GM21528 (cell line): Measurements from ENCODE around the gene GPSM1.
"Not testable (repeated sequence)": the region's sequence is repeated elsewhere in the genome, so short reads cannot be mapped to it uniquely, and the experiment has no call there.

Experiments
- ATAC-seq: cut with Tn5 transposase; IDR thresholded peaks from one replicate; pipeline ENCODE4 v1.9.1; 2021; ENCODE audit warnings: mild to moderate bottlenecking, moderate library complexity; ENCODE audit not compliant: unreplicated experiment, low FRiP score

The GPSM1 gene

DNA sequence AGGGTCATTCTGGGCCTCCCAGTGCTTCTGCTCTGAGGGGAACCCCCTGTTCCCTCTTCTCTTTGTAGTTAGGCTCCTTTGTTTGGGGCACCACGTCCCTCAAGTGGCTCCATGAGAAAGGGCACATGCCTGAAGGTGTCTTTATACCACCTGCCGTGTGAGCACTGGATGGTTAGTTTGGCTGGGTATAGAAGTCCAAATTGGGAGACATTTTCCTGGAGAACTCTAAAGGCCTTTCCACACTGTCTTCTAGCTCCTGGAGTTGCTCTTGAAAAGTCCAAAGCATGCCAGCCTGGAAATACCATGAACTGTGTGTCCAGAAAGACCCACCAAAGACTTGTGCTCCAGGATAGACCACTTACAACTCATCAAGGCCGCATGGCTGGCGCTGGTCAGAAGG is 12.4 kb upstream of the GPSM1 start:
- ATAC-seq: no peak

DNA sequence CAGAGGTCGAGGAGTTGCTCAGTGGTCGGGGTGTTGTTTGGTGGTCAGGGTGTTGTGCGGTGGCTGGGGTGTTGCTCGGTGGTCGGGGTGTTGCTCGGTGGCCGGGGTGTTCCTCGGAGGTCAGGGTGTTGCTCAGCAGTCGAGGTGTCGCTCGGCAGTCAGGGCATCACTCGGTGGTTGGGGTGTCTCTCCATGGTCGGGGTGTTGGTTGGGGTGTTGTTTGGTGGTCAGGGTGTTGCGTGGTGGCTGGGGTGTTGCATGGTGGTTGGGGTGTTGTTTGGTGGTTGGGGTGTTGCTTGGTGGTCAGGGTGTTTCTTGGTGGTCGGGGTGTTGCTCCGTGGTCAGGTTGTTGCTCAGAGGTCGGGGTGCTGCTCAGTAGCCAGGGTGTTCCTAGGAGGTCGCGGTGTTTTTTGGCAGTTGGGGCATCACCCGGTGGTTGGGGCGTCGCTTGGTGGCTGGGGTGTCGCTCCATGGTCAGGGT is 11.0 kb upstream of the GPSM1 start:
- no peak for ATAC-seq

DNA sequence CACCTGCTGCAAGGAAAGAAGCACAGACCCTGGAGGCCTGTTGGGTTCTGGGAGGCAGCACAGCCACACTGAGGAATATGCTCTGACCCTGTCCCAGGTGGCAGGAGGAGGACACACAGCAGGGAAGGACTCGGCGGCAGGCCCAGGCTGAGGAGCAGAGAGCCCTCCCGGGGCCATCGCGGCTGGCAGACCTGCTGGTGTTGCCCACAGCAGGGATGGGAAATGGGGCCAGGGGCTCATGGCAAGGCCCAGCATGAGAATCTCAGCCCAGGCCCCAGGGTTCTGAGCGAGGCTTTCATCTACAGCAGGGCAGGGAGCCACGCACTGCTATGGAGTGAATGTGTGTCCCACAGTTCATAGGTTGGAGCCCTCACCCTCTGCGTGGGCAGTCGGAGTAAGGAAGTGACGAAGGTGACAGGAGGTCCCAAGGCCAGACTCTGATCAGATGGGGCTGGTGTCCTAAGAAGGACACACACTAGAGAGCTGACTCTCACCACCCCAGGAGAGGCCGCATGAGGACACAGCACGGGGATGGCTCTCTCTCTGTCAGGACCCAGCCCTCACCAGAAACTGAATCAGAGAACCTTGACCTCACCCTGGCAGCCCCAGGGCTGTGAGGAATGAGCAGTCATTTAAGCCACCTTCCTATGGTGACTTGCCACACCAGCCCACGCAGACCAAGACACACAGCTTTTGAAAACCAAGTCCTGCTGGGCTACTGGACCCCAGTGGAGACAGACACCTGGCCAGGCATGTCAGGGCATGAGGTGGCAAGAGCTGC is 10.3 kb upstream of the GPSM1 start:
- no peak for ATAC-seq

DNA sequence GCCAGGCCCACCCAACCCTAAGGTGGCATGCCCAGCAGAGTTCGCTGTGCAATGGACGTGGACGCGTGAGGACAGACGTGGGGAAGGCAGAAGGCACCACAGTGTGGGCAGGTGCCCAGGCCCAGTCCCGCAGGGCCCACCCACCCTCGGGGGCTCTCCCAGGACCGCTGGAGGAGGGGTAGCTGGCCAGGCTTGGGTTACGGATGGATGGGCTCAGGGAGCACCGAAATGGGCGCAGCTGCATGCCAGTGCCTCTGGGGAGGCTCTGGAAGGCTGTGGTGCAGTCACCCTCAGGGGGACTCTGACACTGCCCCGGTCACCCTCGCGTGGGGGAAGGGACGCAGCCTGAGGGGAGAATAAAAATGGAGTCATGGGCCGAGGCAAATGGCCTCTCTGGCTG is 9.6 kb upstream of the GPSM1 start:
- ATAC-seq: no peak

DNA sequence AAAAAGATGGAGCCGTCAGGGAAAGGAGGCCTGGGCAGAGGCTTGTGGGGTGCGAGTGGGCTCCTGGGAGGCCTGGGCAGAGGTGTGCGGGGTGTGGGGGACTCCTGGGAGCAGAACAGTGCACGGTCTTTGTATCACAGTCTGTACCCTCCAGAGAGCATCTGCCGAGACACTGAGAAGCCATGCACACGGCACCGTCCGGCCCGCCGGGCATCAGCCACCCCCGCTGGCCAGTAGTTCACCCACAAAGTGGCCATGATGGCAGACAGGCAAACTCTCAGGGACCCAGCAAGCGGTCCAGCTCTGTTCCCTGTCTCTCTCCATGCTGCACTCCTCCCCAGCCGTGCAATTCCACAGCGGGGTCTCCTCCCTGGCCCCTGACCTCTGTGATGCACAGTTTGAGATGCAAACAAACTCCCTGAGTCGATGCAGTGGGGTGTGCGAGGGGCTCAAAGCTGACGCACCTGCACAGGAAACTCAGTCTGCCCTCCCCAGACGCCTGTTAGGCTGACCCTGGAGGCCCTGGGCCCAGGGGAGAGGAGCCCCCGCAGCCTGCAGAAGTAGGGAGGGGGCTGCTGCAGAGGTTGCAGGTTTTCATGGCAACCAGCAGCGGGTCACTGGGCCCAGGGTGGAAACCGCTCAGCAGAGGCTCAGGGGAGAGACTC is 9.1 kb upstream of the GPSM1 start:
- no peak for ATAC-seq

DNA sequence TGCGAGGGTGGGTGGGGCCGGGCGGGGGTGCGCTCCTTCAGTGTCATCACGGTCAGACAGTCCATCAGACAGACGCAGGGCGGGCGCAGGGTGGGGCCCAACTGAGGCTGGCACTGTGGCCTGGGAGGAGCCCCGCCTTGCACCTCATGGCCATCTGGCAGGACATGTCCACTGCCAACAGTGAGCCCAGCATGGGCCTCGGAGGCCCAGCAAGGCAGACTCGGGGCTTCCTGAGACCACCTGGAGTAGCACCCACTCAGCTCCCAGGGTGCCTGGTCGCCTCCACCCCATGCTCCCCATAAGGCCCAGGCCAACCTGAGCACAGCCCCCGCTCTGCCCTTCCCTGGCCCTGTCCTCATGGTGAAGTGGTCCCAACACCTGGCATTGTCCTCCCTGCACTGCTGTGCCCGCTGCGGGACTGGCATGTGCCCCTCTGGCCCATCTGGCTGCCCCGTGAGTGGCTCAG is 8.5 kb upstream of the GPSM1 start:
- no peak for ATAC-seq

DNA sequence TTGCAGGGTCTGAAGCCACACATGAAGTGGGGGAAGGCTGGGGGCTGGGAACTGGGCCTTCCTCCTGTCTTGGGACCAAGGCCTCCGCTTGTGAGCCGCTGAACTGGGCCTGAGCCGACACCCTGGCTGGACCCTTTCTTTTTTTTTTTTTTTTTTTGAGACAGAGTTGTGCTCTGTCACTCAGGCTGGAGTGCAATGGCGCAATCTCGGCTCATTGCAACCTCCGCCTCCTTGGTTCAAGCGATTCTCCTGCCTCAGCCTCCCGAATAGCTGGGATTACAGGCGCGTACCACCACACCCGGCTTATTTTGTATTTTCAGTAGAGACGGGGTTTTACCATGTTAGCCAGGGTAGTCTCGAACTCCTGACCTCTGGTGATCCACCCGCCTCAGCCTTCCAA is 8.1 kb upstream of the GPSM1 start:
- ATAC-seq: not testable (repeated sequence)

DNA sequence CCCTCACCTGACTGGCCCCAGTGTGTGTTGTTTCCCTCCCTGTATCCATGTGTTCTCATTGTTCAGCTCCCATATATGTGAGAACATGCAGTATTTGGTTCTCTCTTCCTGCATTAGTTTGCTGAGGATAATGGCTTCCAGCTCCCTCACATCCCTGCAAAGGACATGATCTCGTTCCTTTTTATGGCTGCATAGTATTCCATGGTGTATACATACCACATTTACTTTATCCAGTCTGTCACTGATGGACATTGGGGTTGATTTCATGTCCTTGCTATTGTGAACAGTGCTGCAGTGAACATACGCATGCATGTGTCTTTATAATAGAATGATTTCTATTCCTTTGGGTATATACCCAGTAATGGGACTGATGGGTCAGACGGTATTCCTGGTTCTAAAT is 7.4 kb upstream of the GPSM1 start:
- ATAC-seq: not testable (repeated sequence)

DNA sequence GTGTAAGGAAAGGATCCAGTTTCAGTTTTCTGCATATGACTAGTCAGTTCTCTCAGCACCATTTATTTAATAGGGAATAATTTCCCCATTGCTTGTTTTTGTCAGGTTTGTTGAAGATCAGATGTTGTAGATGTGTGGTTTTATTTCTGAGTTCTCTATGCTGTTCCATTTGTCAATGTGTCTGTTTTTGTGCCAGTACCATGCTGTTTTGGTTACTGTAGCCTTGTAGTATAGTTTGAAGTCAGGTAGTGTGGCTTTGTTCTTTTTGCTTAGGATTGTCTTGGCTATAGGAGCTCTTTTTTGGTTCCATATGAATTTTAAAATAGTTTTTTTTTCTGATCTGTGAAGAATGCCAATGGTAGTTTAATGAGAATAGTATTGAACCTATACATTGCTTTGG is 6.4 kb upstream of the GPSM1 start:
- ATAC-seq: not testable (repeated sequence)

DNA sequence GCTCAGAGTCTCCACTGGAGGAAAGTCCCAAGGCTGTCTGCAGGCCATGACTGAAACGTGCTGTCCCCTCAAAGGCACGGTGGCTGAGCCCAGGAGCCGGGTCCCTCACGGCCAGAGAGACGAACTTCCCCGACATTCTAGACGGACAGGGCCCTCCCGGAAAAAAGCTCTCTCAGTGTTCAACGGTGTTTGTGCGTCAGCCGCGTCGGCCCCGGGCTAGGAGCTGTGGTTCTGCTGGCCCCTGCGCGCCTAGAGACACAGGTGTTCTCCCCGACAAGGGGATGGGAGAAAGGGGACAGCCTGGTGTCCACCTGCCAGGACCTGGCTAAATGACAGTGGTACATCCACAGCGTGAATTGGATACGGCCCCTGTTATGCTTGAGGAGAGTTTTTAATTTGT is 5.8 kb upstream of the GPSM1 start:
- ATAC-seq: no peak

DNA sequence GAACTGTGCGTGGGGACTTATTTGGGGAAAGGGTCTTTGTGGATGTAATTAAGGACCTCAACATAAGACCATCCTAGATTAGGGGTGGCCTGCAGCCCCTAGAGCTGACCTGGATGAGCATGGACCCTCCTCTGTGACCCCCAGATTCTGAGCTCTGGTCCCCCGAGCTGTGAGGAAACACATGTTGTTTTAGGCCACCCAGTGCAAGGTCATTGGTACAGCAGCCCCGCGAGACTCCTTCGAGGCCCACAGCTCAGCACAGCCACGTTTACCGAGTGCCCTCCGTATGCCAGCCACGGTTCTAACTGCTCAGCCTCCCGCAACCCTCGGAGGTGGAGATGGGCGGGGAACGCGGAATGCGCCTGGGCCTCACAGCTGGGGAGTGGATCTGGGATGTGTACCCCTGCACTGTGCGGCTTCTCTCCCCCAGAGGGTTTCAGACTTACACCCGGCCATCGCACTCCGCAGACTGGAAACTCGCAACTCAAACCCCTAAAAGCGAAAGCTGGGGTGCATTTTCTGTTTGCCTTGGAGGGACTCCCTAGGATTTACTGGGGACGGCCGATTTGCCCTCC is 4.5 kb upstream of the GPSM1 start:
- no peak for ATAC-seq

DNA sequence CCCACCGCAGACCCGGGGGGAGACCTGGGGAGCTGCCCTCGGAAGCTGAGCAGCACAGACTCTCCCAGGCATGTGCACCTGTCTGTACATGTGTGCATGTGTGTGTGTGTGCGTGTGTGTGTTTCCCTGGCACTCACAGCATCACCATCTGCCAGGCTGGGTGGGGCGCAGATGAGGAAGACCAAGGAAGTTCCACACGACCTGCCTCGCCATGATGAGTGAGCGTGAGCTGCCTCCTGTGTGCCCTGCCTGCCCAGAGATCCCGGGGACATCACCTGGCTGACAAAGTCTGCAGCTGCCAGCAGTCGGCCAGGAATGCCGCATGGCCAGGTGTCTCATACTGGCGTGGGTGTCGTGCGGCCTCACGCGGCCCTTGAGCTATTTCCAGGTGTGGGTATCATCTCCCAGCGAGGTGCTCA is 4.0 kb upstream of the GPSM1 start:
- no peak for ATAC-seq

DNA sequence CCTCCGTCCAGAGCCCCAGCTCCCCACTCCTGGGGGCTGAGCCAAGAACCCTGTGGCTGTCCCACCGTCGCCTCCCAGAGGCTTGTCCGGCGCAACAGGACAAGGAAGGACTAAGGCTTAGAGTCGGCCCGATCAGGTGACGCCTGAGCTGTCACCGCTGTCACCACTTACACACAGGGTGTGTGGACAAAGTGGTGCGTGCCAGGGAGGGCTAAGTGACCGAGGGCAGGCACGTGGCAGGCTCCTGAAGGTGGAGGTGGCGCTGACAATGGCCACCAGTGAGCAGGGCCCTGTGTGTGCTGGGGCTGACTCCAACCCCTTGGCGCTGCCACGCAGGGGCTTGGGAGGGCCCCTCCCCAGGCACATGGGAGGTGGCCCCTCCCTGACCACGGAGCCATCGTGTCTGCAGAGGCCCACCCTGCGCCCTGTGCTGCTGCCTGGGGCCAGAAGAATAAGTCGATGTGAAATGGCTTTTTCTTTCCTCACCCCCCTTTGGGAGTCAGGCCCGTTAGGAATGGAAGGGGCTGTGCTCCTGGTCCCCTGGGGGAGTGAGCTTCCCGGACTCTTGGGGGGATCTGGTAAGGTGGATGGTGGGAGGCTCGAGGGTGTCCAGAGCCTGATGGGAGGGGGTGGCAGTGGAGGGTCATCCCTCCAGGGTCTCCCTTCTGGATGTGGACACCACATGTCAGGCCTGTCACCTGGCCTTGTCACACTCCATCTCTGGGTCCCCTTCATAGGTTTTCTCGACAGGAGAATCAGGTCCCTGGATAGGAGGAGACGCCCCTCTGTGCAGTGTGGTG is 2.6 kb upstream of the GPSM1 start:
- ATAC-seq: no peak

DNA sequence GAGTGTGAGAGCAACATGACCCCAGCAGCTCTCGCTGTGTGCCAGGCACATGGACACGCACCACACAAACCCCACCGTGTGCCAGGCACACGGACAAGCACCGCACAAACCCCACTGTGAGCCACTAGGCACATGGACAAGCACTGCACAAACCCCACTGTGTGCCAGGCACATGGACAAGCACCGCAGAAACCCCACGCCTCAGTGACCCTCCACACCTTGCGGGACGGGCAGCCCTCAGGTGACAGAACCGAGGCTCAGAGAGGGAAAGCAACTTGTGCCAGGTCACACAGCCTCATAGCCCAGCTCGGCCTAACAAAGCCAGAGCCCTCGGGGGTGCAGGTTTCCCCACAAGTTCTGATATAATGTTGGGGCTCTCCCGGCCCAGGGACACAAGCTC is 2.0 kb upstream of the GPSM1 start:
- ATAC-seq: no peak

DNA sequence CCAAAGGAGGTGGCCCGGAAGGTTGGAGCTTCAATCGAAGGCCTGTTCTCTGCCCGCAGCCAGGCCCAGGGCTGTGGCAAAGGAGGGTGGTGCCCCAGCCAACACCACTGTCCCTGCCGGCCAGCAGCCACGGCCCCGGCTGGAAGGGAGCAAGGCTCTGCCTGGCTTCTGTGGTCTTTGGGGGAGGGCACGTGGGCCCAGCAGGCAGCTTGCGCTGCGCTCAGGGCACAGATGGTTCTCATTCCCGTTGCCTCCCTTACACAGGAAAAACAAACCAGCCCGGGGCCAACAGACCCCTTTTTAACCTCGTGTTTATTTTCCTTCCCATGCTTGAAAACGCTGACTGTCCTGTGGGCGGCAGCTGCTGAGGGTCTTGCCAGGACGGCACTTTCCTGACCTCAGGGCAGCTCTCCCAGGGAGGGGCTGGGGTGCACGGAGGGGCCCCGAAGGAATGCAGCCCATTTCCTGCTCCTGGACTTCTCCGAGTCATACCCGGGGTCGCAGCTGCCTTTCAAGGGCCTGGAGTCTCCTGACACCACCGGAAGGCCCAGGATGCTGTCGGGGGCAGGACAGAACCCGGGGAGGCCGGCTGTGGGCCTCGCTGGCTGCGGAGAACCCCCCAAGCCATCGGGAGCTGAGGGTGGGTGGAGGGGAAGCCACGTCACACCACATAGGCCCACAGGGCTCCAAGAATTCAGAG is 1.1 kb upstream of the GPSM1 start:
- ATAC-seq: no peak

DNA sequence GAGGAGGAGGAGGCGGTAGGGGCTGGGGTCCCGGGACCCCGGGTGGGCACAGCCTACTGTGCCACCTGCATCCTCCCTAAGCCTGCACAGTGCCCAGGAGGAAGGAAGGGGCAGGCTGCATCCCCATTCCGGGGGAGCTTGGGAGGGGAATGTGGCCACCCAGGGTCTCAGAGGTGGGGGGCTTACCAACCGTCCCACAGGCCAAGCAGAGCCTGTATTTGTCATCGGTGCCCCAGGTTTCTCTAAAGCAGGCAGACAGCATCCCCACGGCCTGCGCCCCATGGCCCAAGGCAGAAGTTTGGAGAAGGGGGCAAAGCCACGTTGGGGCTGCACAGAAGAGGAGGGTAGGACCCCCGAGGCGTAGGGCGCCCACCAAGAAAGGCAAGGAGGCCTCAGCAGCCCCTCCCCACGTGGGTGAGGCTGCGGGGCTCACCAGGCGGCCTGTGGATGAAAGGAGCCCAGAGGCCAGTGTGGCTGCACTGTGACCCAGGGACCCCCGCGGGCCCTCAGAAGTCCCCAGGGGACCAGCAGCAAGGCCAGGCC is 507 bp upstream of the GPSM1 start:
- no peak for ATAC-seq

DNA sequence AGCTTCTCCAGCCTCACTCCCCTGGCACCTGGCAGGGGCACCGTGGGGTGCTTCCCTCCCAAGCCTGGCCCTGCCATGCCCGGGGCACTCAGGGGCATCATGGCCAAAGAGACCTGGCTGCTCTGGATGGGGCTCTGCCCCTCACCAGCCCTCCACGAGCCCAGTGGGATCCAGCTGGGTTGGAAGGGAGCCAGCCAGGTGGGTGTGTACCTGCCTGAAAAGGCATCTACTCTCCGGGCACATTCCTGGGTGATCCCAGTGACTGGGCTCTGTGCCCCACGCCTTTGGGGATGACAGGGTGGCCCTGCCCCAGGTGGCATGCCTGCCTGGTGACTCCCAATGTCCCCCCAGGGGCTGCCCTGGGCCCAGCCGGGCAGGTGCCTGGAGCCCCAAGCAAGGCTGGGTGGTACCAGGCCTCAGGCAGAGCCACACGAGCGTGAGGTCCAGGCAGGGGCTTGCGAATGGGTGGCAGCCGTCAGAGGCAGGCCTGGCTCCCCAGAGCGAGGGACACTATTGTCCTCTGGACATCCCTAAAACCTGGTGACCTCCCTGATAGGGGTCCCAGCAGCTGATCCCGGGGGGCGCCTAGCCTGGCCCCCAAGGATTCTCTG is 777 bp downstream of the GPSM1 start:
- ATAC-seq: no peak

DNA sequence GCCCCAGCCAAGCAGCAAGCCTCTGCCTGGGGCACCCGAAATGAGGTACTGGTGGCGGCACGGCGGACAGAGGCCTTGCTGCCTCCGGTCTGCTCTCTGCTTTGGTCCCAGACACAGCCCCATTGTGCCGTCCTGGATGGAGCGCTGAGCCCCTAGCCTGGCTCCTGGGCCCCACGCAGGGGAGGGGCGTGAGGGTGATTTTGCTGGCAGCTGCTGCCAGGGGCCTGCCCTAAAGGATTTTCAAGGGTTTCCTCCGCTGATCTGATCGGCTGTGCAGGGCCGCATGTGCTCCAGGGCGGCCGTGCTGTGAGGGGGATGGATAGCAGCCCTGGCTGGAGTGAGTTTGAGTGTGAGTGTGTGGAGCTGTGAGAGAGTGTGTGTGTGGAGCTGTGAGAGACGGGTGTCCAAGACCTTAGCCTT is 1.3 kb downstream of the GPSM1 start:
- ATAC-seq: no peak

DNA sequence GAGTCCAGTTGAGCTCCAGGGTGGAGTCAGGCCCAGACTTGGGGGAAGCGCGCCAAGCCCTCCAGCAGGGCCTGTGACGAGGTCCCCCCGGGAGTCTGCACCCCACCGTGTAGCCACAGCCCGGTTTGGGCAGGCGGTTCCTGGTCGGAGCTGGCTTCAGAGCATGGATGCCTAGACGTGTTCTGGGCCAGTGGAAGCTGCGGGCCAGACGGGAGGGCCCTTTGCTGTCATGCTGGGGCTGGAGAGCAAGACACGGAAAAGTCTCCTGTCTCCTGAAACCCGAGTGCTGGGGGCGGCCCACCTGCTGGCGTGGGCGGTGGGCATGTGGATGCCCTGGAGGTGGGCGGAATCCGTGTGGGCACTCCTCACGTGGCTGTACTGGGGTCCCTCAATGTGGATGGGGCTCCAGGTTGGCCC is 1.9 kb downstream of the GPSM1 start:
- ATAC-seq: no peak
